Neutrophil (primary cell): ENCODE data around the gene GBP6.

Experiments
- H3K27ac ChIP-seq: fragments of 200-600 bp; sonication (generic); 2 replicates; pipeline ENCODE4 v1.5.1; 2016; ENCODE audit warnings: mild to moderate bottlenecking, moderate library complexity
- H3K27me3 ChIP-seq: fragments of 200-600 bp; sonication (generic); 2 replicates; pipeline ENCODE4 v1.6.0; 2016; ENCODE audit warnings: mild to moderate bottlenecking
- H3K36me3 ChIP-seq: fragments of 200-600 bp; sonication (generic); 2 replicates; pipeline ENCODE4 v1.5.1; 2017
- H3K4me1 ChIP-seq, 2 experiments: fragments of 200-600 bp in 1 of 2; sonication (generic) in 1 of 2; 1 replicate in 1 of 2; 2 replicates in 1 of 2; pipeline versions ENCODE4 v1.5.1 to v1.6.1; 2013 to 2016; ENCODE audit warnings: low read depth in 1 of 2, low read length in 1 of 2, mild to moderate bottlenecking in 1 of 2, moderate library complexity in 1 of 2; ENCODE audit not compliant: control insufficient read depth in 1 of 2, insufficient read depth in 1 of 2
- H3K4me3 ChIP-seq, 2 experiments: fragments of 200-600 bp in 1 of 2; sonication (generic) in 1 of 2; 1 replicate in 1 of 2; 2 replicates in 1 of 2; pipeline ENCODE4 v1.5.1; 2013 to 2016; ENCODE audit warnings: low read depth in 1 of 2, low read length in 1 of 2, mild to moderate bottlenecking in 1 of 2, moderate library complexity in 1 of 2
- H3K9me3 ChIP-seq: fragments of 200-600 bp; sonication (generic); 2 replicates; pipeline ENCODE4 v1.5.1; 2016
- TF ChIP-seq, protein P1 (sequence below): fragments of 200-600 bp; sonication (generic); IDR thresholded peaks from 2 replicates; pipeline ENCODE4 v1.5.1; 2016; ENCODE audit warnings: antibody characterized with exemption

GBP6 gene

DNA sequence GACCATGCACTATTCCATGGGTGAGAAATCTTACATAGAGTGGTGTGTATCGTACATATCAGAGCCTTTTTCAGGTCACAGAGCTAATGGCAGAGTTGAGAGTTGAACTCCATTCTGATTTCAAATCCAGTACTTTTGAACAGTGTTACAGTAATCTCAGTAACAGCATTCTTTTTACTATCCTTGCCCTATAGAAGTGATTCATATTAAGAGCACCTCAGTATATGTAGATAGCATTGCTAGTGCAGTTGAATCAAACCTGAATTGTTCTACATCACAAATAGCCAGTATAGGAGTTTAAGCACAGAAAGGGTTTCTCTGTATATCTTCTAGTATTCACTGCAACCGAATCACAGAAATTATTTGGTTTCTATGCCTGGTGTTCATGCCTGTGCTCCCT, 11.4 kb upstream of the GBP6 start:
- TF ChIP-seq, protein P1, sequence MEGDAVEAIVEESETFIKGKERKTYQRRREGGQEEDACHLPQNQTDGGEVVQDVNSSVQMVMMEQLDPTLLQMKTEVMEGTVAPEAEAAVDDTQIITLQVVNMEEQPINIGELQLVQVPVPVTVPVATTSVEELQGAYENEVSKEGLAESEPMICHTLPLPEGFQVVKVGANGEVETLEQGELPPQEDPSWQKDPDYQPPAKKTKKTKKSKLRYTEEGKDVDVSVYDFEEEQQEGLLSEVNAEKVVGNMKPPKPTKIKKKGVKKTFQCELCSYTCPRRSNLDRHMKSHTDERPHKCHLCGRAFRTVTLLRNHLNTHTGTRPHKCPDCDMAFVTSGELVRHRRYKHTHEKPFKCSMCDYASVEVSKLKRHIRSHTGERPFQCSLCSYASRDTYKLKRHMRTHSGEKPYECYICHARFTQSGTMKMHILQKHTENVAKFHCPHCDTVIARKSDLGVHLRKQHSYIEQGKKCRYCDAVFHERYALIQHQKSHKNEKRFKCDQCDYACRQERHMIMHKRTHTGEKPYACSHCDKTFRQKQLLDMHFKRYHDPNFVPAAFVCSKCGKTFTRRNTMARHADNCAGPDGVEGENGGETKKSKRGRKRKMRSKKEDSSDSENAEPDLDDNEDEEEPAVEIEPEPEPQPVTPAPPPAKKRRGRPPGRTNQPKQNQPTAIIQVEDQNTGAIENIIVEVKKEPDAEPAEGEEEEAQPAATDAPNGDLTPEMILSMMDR: no peak
- H3K27me3 ChIP-seq: no peaks in the 10 kb centered on the region
- H3K9me3 ChIP-seq: no peaks in the 10 kb centered on the region
- peak overlapping the region; percentile 12 to 22 for H3K4me3 ChIP-seq
- H3K4me1 ChIP-seq: peaks cover 44 to 48% of the 10 kb centered on the region in 2 experiments
- H3K36me3 ChIP-seq: no peaks in the 10 kb centered on the region
- peak overlapping the region; percentile 90 for H3K27ac ChIP-seq

- Histone ChIP-seq H3K4me3 (peak overlapping the region; percentile 40 to 53), H3K9me3 (no peaks in the 10 kb centered on the region), H3K36me3 (no peaks in the 10 kb centered on the region), H3K4me1 (peaks cover 44 to 48% of the 10 kb centered on the region in 2 experiments), H3K27ac (peak overlapping the region; percentile 86), H3K27me3 (no peaks in the 10 kb centered on the region)
- TF ChIP-seq, protein P1: no peak
Measured at GRCh38 chr1:89354205-89354604, 9.7 kb upstream of the GBP6 start.

DNA sequence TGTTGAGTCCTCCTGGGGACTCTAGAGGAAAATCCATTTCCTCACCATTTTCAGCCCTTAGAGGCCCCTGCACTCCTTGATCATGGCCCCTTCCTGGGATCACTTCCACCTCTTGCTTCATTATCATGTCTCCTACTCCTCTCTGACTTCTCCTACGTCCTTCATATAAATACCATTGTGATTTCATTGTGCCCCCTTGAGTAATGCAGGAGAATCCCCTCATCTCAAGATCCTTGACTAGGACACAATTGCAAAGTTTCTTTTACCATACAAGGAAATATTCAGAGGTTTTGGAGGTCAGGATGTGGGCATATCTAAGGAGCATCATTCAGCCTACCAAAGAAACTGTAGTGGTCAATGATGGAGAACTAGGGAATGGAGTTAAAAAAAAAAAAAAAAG, 8.8 kb upstream of the GBP6 start:
- Histone ChIP-seq H3K4me1 (peaks cover 44 to 48% of the 10 kb centered on the region in 2 experiments), H3K36me3 (no peaks in the 10 kb centered on the region), H3K27me3 (no peaks in the 10 kb centered on the region), H3K27ac (peak overlapping the region; percentile 86), H3K4me3 (peak overlapping the region; percentile 40 to 53), H3K9me3 (no peaks in the 10 kb centered on the region)
- TF ChIP-seq, protein P1: no peak

- H3K27ac ChIP-seq: no peak overlapping the region
- H3K4me3 ChIP-seq: no peak overlapping the region
Measured at GRCh38 chr1:89356658-89357400, 7.0 kb upstream of the GBP6 start.

DNA sequence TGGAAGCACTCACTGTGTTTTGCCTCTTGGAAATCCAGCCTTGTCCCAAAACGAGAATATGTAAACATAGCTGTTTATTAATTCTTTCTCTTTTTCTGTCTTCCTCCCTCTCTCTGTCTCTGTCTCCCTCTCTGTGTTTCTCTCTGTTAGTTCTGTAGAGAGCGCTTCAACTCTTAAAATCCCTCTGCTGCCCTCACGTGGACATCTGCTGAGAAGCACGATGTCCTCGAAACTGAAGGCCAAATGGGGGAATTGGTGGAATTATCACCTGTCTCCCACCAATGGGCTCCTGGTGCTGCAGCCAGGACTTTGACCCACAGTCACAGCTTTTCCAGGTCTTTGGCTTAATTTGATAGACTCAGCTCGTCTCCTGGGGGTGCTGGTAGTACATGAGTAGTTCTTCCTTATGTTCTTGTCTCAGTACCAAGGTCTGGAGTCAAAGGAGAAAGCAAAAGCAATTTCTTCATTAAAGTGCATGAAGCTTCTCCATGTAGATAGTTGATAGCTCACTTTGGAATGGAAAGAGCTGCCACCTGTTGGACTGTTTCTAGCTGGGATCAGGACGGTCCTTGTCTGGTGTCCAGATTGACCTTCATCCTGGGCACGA, 5.5 kb upstream of the GBP6 start:
- Histone ChIP-seq H3K4me1 (peaks cover 22 to 23% of the 10 kb centered on the region in 2 experiments), H3K36me3 (no peaks in the 10 kb centered on the region), H3K27ac (no peak overlapping the region), H3K4me3 (no peak overlapping the region), H3K27me3 (no peaks in the 10 kb centered on the region), H3K9me3 (no peaks in the 10 kb centered on the region)
- TF ChIP-seq, protein P1: peak; percentile 77

More at GRCh38 chr1:89356658-89357400, 7.0 kb upstream of the GBP6 start:
- H3K9me3 ChIP-seq: no peaks in the 10 kb centered on the region
- H3K36me3 ChIP-seq: no peaks in the 10 kb centered on the region
- TF ChIP-seq, protein P1: no peak
- H3K4me1 ChIP-seq: peaks cover 31 to 32% of the 10 kb centered on the region in 2 experiments
- no peaks in the 10 kb centered on the region for H3K27me3 ChIP-seq
